Esophagus muscularis mucosa (tissue), 4 donors: ENCODE measurements around the gene DNAL1.

Experiments used
- EP300 ChIP-seq: sonication (generic); formaldehyde crosslinking; IDR thresholded peaks from one replicate; pipeline ENCODE4 v1.6.1; 2017; ENCODE audit warnings: antibody characterized with exemption
- POLR2A ChIP-seq: fragments of 450-650 bp; IDR thresholded peaks from one replicate; pipeline ENCODE4 v1.6.1; 2017; ENCODE audit warnings: antibody characterized with exemption, moderate library complexity, mild to moderate bottlenecking, low read depth
- POLR2AphosphoS5 ChIP-seq, 2 donors: sonication (generic); formaldehyde crosslinking; IDR thresholded peaks; one replicate each; pipeline ENCODE4 v1.6.1; 2017; ENCODE audit warnings: antibody characterized with exemption in 2 of 2
- TF ChIP-seq, protein P1 (sequence below), 3 experiments: fragments of 200-600 bp in 2 of 3; fragments of 450-650 bp in 1 of 3; sonication (generic) in 2 of 3; IDR thresholded peaks; one replicate each; pipeline ENCODE4 v1.5.1; 2017 to 2019; ENCODE audit warnings: antibody characterized with exemption in 3 of 3, mild to moderate bottlenecking in 2 of 3, moderate library complexity in 1 of 3

DNA sequence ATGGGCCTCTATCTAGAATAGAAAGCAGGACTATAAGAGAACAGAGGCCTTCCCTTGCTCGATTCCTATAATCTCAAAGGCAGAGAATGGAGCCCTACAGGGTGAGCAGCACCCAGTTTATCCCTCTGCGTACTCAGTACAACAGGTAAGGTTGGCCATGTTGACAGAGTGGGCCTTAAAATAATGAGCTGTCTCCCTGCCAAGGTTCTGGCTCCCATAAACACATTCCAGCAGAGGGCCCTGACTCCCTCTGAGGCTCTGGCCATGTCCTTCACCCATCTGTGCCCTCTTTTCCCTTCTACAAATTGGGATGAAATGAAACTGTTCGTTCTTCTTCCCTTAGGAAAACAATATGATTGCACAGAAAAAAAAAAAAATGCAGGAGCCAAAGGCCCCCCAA, 86.3 kb downstream of the DNAL1 start:
- TF ChIP-seq, protein P1, sequence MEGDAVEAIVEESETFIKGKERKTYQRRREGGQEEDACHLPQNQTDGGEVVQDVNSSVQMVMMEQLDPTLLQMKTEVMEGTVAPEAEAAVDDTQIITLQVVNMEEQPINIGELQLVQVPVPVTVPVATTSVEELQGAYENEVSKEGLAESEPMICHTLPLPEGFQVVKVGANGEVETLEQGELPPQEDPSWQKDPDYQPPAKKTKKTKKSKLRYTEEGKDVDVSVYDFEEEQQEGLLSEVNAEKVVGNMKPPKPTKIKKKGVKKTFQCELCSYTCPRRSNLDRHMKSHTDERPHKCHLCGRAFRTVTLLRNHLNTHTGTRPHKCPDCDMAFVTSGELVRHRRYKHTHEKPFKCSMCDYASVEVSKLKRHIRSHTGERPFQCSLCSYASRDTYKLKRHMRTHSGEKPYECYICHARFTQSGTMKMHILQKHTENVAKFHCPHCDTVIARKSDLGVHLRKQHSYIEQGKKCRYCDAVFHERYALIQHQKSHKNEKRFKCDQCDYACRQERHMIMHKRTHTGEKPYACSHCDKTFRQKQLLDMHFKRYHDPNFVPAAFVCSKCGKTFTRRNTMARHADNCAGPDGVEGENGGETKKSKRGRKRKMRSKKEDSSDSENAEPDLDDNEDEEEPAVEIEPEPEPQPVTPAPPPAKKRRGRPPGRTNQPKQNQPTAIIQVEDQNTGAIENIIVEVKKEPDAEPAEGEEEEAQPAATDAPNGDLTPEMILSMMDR (IDR thresholded peaks at IDR 0.05): peak in 2 of 3 experiments; percentile 19 to 27
- TF ChIP-seq EP300: no peak
- TF ChIP-seq POLR2A: no peak
- TF ChIP-seq POLR2AphosphoS5 (IDR thresholded peaks at IDR 0.05): peak in 1 of 2 donors; percentile 28
